GM21515 (cell line): ENCODE measurements around the gene GABRR2.

ENCODE experiments used
- ATAC-seq: cut with Tn5 transposase; IDR thresholded peaks from one replicate; pipeline ENCODE4 v1.9.1; 2021; ENCODE audit not compliant: unreplicated experiment

The GABRR2 gene

DNA sequence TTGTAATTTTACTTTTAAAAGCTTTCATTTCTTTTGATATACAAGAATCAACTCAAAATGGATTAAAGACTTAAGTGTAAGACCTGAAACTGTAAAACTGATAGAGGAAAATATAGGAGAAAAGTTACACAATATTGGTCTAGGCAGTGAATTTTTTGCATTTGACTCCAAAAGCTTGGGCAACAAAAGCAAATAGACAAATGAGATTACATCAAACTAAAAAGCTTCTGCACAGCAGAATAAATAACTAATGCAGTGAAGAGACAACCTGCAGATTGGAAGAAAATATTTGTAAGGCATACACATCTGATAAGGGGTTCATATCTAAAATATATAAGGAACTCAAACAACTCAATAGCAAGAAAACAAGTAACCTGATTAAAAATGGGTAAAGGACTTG, 100.9 kb downstream of the GABRR2 start:
- no peak for ATAC-seq

DNA sequence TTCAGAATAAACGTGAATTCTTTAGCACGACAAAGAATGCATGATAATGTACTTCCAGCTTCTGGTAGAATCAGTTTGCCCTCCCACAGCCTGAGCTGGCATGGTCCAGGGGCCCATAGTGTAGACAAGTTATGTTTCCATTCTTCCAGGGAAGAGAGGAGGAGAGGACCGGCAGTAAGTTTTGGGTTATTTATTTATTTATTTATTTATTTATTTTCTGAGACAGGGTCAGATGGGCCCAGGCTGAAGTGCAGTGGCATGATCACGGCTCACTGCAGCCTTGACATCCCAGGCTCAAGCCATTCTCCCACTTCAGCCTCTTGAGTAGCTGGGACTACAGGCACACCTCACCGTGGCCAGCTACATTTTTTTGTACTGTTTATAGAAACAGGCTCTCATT, 102.6 kb downstream of the GABRR2 start:
- ATAC-seq, result no peak

DNA sequence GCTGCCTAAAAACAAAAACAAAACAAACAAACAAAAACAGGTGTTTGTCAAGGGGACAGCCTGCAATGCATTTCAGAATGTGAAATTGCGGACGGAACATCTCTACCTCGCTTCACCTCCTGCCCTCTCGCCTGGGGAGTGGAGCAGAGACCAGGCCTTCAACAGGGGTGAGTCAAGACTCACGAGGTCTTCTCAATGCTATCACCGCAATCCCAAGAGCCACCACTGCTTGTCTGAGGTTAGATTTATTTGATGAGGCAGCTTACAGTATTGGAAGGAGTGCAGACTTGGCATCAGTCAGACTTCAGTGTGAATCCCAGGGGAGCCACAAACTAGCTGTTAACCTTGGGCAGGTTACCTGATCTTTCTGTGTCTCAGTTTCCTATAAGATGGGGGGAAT, 105.6 kb downstream of the GABRR2 start:
- no peak for ATAC-seq

DNA sequence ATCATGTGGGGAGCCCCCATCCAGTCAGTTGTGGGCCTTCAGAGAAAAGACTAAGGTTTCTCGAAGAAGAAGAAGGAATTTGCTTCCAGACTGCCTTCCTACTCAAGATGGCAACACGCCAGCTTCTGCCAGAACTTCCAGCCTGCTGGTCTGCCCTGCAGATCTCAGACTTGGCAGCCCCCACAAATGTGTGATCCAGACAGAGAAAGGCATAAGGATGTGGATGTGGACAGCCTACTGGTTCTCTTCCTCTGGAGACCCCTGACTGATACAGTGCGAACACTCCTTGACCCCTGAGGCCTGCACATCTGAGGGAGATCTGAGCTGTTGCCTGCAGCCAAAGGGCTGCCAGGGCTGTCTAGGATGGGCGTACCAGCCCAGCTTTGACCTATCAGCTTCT, 106.5 kb downstream of the GABRR2 start:
- ATAC-seq, result no peak
